GM12878 (cell line): ENCODE measurements around the gene KLB. TPM values are rescaled to one million over a fixed set of nuclear protein-coding genes. Genes with fewer than 3 reads are reported as not detected.

ENCODE experiments used
- ATAC-seq: fragments of 200-7000 bp; cut with Tn5 transposase; 3 replicates; pipeline ENCODE4 v1.9.1; 2020; ENCODE audit warnings: mild to moderate bottlenecking, moderate library complexity
- BruUV-seq: library from RNA; stranded (reverse); fragments of 400-500 nt; replicated peaks from 2 replicates; lab custom pipeline; 2021; lab: Mats Ljungman, UMichigan
- CTCF ChIA-PET: fragments of 300-600 bp; sonication (Branson Sonifier 250); formaldehyde crosslinking; extraction: SDS; loops from one replicate; lab custom pipeline; 2021; ENCODE audit warnings: inconsistent platforms; lab: Yijun Ruan, JAX
- POLR2A ChIA-PET: fragments of 350-600 bp; formaldehyde crosslinking; extraction: SDS; loops from one replicate; lab custom pipeline; 2021; ENCODE audit warnings: inconsistent platforms; lab: Charles Lee
- RAD21 ChIA-PET: fragments of 300-600 bp; sonication (Branson Sonifier 250); formaldehyde crosslinking; loops from one replicate; lab custom pipeline; 2023; ENCODE audit warnings: antibody characterized with exemption; ENCODE audit not compliant: unreplicated experiment; lab: Charles Lee
- SMC1A ChIA-PET: fragments of 300-600 bp; sonication (Branson Sonifier 250); formaldehyde crosslinking; loops from one replicate; lab custom pipeline; 2023; ENCODE audit not compliant: unreplicated experiment, uncharacterized antibody; lab: Charles Lee
- DNase-seq: peaks from one replicate; pipeline ENCODE4 v3.0.0-alpha.2; 2011; ENCODE audit warnings: low read depth, low spot score
- FAIRE-seq: peaks from 3 replicates; lab custom pipeline; 2011; peaks lifted over from hg19 to GRCh38; lab: Jason Lieb, UNC
- H2AFZ ChIP-seq: 2 replicates; pipeline ENCODE4 v1.6.0; 2011; ENCODE audit warnings: low read depth, low read length, control low read depth; ENCODE audit not compliant: control insufficient read depth
- H3K27ac ChIP-seq: 2 replicates; pipeline ENCODE4 v1.5.1; 2011; ENCODE audit warnings: control low read depth; ENCODE audit not compliant: control insufficient read depth, insufficient read depth
- H3K27me3 ChIP-seq, 2 experiments: replicated peaks in 1 of 2; 2 replicates each; pipeline versions ENCODE4 v1.6.0 to v1.6.1; 2011; ENCODE audit warnings: low read length in 1 of 2; ENCODE audit not compliant: control insufficient read depth in 2 of 2, insufficient read depth in 2 of 2
- H3K36me3 ChIP-seq, 2 experiments: 2 replicates each; pipeline ENCODE4 v1.5.1; 2011; ENCODE audit warnings: low read length in 1 of 2; ENCODE audit not compliant: control insufficient read depth in 2 of 2, insufficient read depth in 2 of 2
- H3K4me1 ChIP-seq: 2 replicates; pipeline ENCODE4 v1.6.1; 2011; ENCODE audit warnings: mild to moderate bottlenecking, low read length, moderate library complexity, mixed read lengths; ENCODE audit not compliant: control insufficient read depth, insufficient read depth
- H3K4me2 ChIP-seq: 2 replicates; pipeline ENCODE4 v1.6.0; 2011; ENCODE audit warnings: control low read depth; ENCODE audit not compliant: control insufficient read depth, insufficient read depth
- H3K4me3 ChIP-seq: fragments of 200-600 bp; sonication (generic); 2 replicates; pipeline ENCODE4 v1.5.1; 2016
- H3K79me2 ChIP-seq: 2 replicates; pipeline ENCODE4 v1.6.0; 2011; ENCODE audit warnings: low read length; ENCODE audit not compliant: control insufficient read depth, insufficient read depth
- H3K9ac ChIP-seq: 2 replicates; pipeline ENCODE4 v1.8.0; 2011; ENCODE audit warnings: low read length, control low read depth, mixed read lengths; ENCODE audit not compliant: control insufficient read depth, insufficient read depth
- H3K9me3 ChIP-seq: replicated peaks from 3 replicates; pipeline ENCODE4 v1.5.1; 2011; ENCODE audit warnings: mild to moderate bottlenecking, low read length; ENCODE audit not compliant: control insufficient read depth, insufficient read depth
- H4K20me1 ChIP-seq: 2 replicates; pipeline ENCODE4 v1.6.0; 2011; ENCODE audit not compliant: control insufficient read depth, insufficient read depth
- ASH2L ChIP-seq: fragments of 300-600, 200-600 bp; sonication (generic); IDR thresholded peaks from 2 replicates; pipeline ENCODE4 v1.6.1; 2017; ENCODE audit warnings: low read depth, mild to moderate bottlenecking, borderline replicate concordance
- ATF7 ChIP-seq: fragments of 450-650 bp; IDR thresholded peaks from 2 replicates; pipeline ENCODE4 v1.6.1; 2016; ENCODE audit warnings: low read depth, mild to moderate bottlenecking
- CEBPZ ChIP-seq: fragments of 150-350 bp; IDR thresholded peaks from 2 replicates; pipeline ENCODE4 v1.6.1; 2016; ENCODE audit warnings: low read depth, low read length
- FOXM1 ChIP-seq: IDR thresholded peaks from 2 replicates; pipeline ENCODE4 v1.6.1; 2012; ENCODE audit warnings: low read depth, mild to moderate bottlenecking, inconsistent platforms, low read length, moderate library complexity
- IRF5 ChIP-seq: fragments of 450-650 bp; IDR thresholded peaks from 2 replicates; pipeline ENCODE4 v1.6.1; 2017; ENCODE audit warnings: borderline replicate concordance
- KAT2A ChIP-seq: conservative IDR thresholded peaks from 2 replicates; pipeline ENCODE4 v1.6.1; 2011; ENCODE audit warnings: low read depth, low read length; ENCODE audit not compliant: control insufficient read depth
- MTA2 ChIP-seq: fragments of 450-650 bp; IDR thresholded peaks from 2 replicates; pipeline ENCODE4 v1.6.1; 2016; ENCODE audit warnings: low read depth, mild to moderate bottlenecking, moderate library complexity
- MTA3 ChIP-seq: IDR thresholded peaks from 2 replicates; pipeline ENCODE4 v1.6.1; 2012; ENCODE audit warnings: low read length, inconsistent platforms, borderline replicate concordance
- NKRF ChIP-seq: fragments of 450-650 bp; conservative IDR thresholded peaks from 2 replicates; pipeline ENCODE4 v1.6.1; 2017; ENCODE audit warnings: mild to moderate bottlenecking, moderate library complexity
- PAX8 ChIP-seq: fragments of 450-650 bp; IDR thresholded peaks from 2 replicates; pipeline ENCODE4 v1.6.1; 2017; ENCODE audit warnings: mild to moderate bottlenecking, moderate library complexity
- PKNOX1 ChIP-seq: fragments of 450-650 bp; IDR thresholded peaks from 2 replicates; pipeline ENCODE4 v1.6.1; 2016; ENCODE audit warnings: mild to moderate bottlenecking
- ZBTB11 ChIP-seq: fragments of 450-650 bp; formaldehyde crosslinking; IDR thresholded peaks from 2 replicates; pipeline ENCODE4 v1.5.0; 2022; ENCODE audit warnings: mild to moderate bottlenecking, missing genetic modification characterization
- ZSCAN29 ChIP-seq: fragments of 450-650 bp; IDR thresholded peaks from 2 replicates; pipeline ENCODE4 v1.6.1; 2017; ENCODE audit warnings: mild to moderate bottlenecking, moderate library complexity
- WGBS: methylation state at CpG from one replicate; pipeline ENCODE4 v1.1.6; 2016; ENCODE audit warnings: low lambda C conversion rate; ENCODE audit not compliant: insufficient replicate concordance, insufficient coverage; ENCODE audit errors: missing lambda C conversion rate; 5-methylcytosine and 5-hydroxymethylcytosine counted together
- in situ Hi-C: fragments of 300-500 bp; cut with MboI; formaldehyde crosslinking; loops from 9 replicates; pipeline ENCODE4 v1.14.3; 2018; ENCODE audit warnings: mixed read lengths
- intact Hi-C: fragments of 100-400 bp; cut with micrococcal nuclease; formaldehyde crosslinking; loops from one replicate; pipeline ENCODE4 v1.14.2; 2022; ENCODE audit not compliant: unreplicated experiment
- polyA plus RNA-seq, 11 experiments: library from polyadenylated mRNA; depleted of rRNA in 4 of 11; unstranded in 6 of 11; stranded (reverse) in 5 of 11; fragments of >200 nt; fragmentation: Nextera tagmentation in 4 of 11; fragmentation: Illumina TruSeq in 1 of 11; extraction: Ambion mirVana in 4 of 11; extraction: Trizol in 1 of 11; gene quantifications; 1 replicate in 1 of 11; 2 replicates in 10 of 11; pipeline versions ENCODE4 v1.2.1 to v1.2.3, GENCODE V29; 2011 to 2016; ENCODE audit warnings: inconsistent platforms in 2 of 11, missing spikeins in 2 of 11, low read depth in 1 of 11
- total RNA-seq, 4 experiments: library from RNA; depleted of rRNA in 3 of 4; stranded (reverse); fragments of >200 nt in 3 of 4; fragmentation: Illumina TruSeq in 1 of 4; extraction: Trizol in 1 of 4; gene quantifications; 2 replicates each; pipeline versions ENCODE4 v1.2.1 to v1.2.3, GENCODE V29; 2013 to 2021

KLB gene
- total and polyA plus RNA-seq, 10 of the 15 experiments (the other 5 are each of a cell fraction or from before 2014, with no cell fraction given) = under 0.01 to 0.13 (median 0.04) TPM; not detected in 1

GRCh38 chr4:39375478-39375877 is 31.3 kb upstream of the KLB start:
- FAIRE-seq (no peak), DNase-seq (no peak), ATAC-seq (no peak)
- Histone ChIP-seq H3K36me3 (no peaks in the 10 kb centered on the region), H3K9ac (no peak overlapping the region), H3K27me3 (no peaks in the 10 kb centered on the region), H4K20me1 (no peaks in the 10 kb centered on the region), H3K79me2 (no peaks in the 10 kb centered on the region), H3K4me2 (no peak overlapping the region), H3K27ac (no peak overlapping the region), H3K9me3 (peaks cover 4% of the 10 kb centered on the region; the same call in 2 of the 3 replicates), H3K4me1 (no peaks in the 10 kb centered on the region), H2AFZ (no peak overlapping the region), H3K4me3 (no peak overlapping the region)
- in situ Hi-C loops = no loop called here
- ChIA-PET SMC1A (no interaction called here), RAD21 (no interaction called here), CTCF (no interaction called here), POLR2A (interaction anchor here (0.6 kb wide), 1 partner anchor 55 kb away, joined by 4 read pairs; no protein-coding TSS in a partner anchor)
- WGBS = 75% methylated on average over 4 of the region's 4 CpGs
- BruUV-seq = no TSS peak
- intact Hi-C loops = no loop called here
- TF ChIP-seq FOXM1 (no peak), ASH2L (no peak), IRF5 (no peak), KAT2A (no peak), NKRF (no peak), MTA2 (no peak), PAX8 (no peak), ZSCAN29 (no peak), ZBTB11 (no peak), ATF7 (no peak), PKNOX1 (no peak), MTA3 (no peak), CEBPZ (no peak)
